ENCODE measurements around the gene MAPK12.

The MAPK12 gene

GRCh38 chr22:50216684-50217520 lies 44.6 kb downstream of the MAPK12 start:
- Histone ChIP-seq H3K36me3 (ENCODE audit: low read depth) (peaks cover 65% of the 10 kb centered on the region), H3K9me3 (ENCODE audit: severe bottlenecking) (no peaks in the 10 kb centered on the region), H3K27me3 (ENCODE audit: insufficient read depth, poor library complexity, severe bottlenecking) (no peaks in the 10 kb centered on the region), H3K4me3 (ENCODE audit: severe bottlenecking) (no peak overlapping the region), H3K27ac (ENCODE audit: poor library complexity, severe bottlenecking) (no peak overlapping the region), H3K4me1 (ENCODE audit: insufficient read depth, poor library complexity, severe bottlenecking) (no peaks in the 10 kb centered on the region)
- TF ChIP-seq CTCF (IDR thresholded peaks at IDR 0.05; ENCODE audit: poor library complexity, severe bottlenecking), result no peak
- no peak for ATAC-seq (ENCODE audit: low read depth)
- DNase-seq (ENCODE audit: low spot score), result no peak

GRCh38 chr22:50216055-50216683 lies 45.3 kb downstream of the MAPK12 start:
- H3K36me3 ChIP-seq (ENCODE audit: low read depth), result peaks cover 66% of the 10 kb centered on the region

GRCh38 chr22:50215297-50216054 lies 46.0 kb downstream of the MAPK12 start:
- ATAC-seq (ENCODE audit: low read depth), result no peak
- Histone ChIP-seq H3K36me3 (ENCODE audit: low read depth) (peaks cover 70% of the 10 kb centered on the region), H3K9me3 (ENCODE audit: severe bottlenecking) (no peaks in the 10 kb centered on the region), H3K4me1 (ENCODE audit: insufficient read depth, poor library complexity, severe bottlenecking) (no peaks in the 10 kb centered on the region), H3K27me3 (ENCODE audit: insufficient read depth, poor library complexity, severe bottlenecking) (no peaks in the 10 kb centered on the region), H3K4me3 (ENCODE audit: severe bottlenecking) (no peak overlapping the region), H3K27ac (ENCODE audit: poor library complexity, severe bottlenecking) (no peak overlapping the region)
- DNase-seq (ENCODE audit: low spot score), result no peak
- TF ChIP-seq CTCF (IDR thresholded peaks at IDR 0.05; ENCODE audit: poor library complexity, severe bottlenecking), result no peak

More at GRCh38 chr22:50216055-50216683, 45.3 kb downstream of the MAPK12 start:
- no peaks in the 10 kb centered on the region for H3K27me3 ChIP-seq (ENCODE audit: insufficient read depth, poor library complexity, severe bottlenecking)
- ATAC-seq (ENCODE audit: low read depth) (no peak), DNase-seq (ENCODE audit: low spot score) (no peak)
- no peak for TF ChIP-seq CTCF (IDR thresholded peaks at IDR 0.05; ENCODE audit: poor library complexity, severe bottlenecking)
- no peak overlapping the region for H3K4me3 ChIP-seq (ENCODE audit: severe bottlenecking)
- H3K9me3 ChIP-seq (ENCODE audit: severe bottlenecking), result no peaks in the 10 kb centered on the region
- H3K4me1 ChIP-seq (ENCODE audit: insufficient read depth, poor library complexity, severe bottlenecking), result no peaks in the 10 kb centered on the region
- H3K27ac ChIP-seq (ENCODE audit: poor library complexity, severe bottlenecking), result no peak overlapping the region

- no peaks in the 10 kb centered on the region for H3K4me1 ChIP-seq (ENCODE audit: insufficient read depth, poor library complexity, severe bottlenecking)
- no peaks in the 10 kb centered on the region for H3K9me3 ChIP-seq (ENCODE audit: severe bottlenecking)
- no peak for TF ChIP-seq CTCF (IDR thresholded peaks at IDR 0.05; ENCODE audit: poor library complexity, severe bottlenecking)
- no peak overlapping the region for H3K4me3 ChIP-seq (ENCODE audit: severe bottlenecking)
- H3K27me3 ChIP-seq (ENCODE audit: insufficient read depth, poor library complexity, severe bottlenecking), result no peaks in the 10 kb centered on the region
- H3K27ac ChIP-seq (ENCODE audit: poor library complexity, severe bottlenecking), result no peak overlapping the region
- no peak for DNase-seq (ENCODE audit: low spot score)
- ATAC-seq (ENCODE audit: low read depth), result no peak
- peaks cover 83% of the 10 kb centered on the region for H3K36me3 ChIP-seq (ENCODE audit: low read depth)
Observed at GRCh38 chr22:50213263-50213662, 48.2 kb downstream of the MAPK12 start.
